ENCODE results near the gene LSR. TPM values are rescaled to one million over a fixed set of nuclear protein-coding genes. Genes with fewer than 3 reads are reported as not detected.

Gene LSR
- total RNA-seq, 2 donors from 2014 or later = 252 TPM

GRCh38 chr19:35205733-35206323 lies 43.0 kb upstream of the LSR start:
- peak overlapping the region; percentile 32 for H3K27ac ChIP-seq
- no peak for DNase-seq
- H3K27me3 ChIP-seq = no peaks in the 10 kb centered on the region
- TF ChIP-seq, protein P1, sequence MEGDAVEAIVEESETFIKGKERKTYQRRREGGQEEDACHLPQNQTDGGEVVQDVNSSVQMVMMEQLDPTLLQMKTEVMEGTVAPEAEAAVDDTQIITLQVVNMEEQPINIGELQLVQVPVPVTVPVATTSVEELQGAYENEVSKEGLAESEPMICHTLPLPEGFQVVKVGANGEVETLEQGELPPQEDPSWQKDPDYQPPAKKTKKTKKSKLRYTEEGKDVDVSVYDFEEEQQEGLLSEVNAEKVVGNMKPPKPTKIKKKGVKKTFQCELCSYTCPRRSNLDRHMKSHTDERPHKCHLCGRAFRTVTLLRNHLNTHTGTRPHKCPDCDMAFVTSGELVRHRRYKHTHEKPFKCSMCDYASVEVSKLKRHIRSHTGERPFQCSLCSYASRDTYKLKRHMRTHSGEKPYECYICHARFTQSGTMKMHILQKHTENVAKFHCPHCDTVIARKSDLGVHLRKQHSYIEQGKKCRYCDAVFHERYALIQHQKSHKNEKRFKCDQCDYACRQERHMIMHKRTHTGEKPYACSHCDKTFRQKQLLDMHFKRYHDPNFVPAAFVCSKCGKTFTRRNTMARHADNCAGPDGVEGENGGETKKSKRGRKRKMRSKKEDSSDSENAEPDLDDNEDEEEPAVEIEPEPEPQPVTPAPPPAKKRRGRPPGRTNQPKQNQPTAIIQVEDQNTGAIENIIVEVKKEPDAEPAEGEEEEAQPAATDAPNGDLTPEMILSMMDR (IDR thresholded peaks at IDR 0.05) = no peak
- no peak overlapping the region for H3K4me3 ChIP-seq
- H3K9me3 ChIP-seq = no peaks in the 10 kb centered on the region
- H3K36me3 ChIP-seq = no peaks in the 10 kb centered on the region
- H3K4me1 ChIP-seq = no peaks in the 10 kb centered on the region
- intact Hi-C loops (cut with DNase I) = no loop called here
- H3K9ac ChIP-seq (ENCODE audit: low read depth in 2 of 2, low read length in 2 of 2) = peak overlapping the region in 1 of 2 donors; percentile 15

DNA sequence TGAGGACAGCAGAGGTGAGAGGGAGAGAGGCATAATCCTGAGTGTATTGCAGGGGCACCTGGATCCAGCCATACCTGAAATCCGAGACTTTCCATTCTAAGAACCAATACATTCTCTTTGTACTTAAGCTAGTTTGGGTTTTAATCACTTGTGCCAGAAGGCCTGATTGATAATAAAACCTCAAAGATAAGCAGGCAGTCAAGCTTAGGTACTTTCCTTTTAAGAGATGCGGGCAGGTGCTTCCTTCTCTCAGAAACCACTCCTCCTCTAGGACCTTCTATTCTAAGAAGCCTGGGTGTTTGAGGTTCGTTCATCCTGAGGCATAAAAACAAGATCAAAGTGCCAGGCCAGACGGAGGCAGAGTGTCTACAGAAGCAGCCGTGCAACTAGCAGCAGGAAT lies 42.4 kb upstream of the LSR start:
- TF ChIP-seq, protein P1 (IDR thresholded peaks at IDR 0.05) = no peak
- Histone ChIP-seq H3K27ac (peak overlapping the region; percentile 32), H3K36me3 (no peaks in the 10 kb centered on the region), H3K4me3 (no peak overlapping the region), H3K27me3 (no peaks in the 10 kb centered on the region), H3K4me1 (no peaks in the 10 kb centered on the region), H3K9ac (ENCODE audit: low read depth in 2 of 2, low read length in 2 of 2) (no peak overlapping the region), H3K9me3 (no peaks in the 10 kb centered on the region)
- no peak for DNase-seq
- intact Hi-C loops (cut with DNase I) = no loop called here

- no peaks in the 10 kb centered on the region for H3K9me3 ChIP-seq
- no peaks in the 10 kb centered on the region for H3K27me3 ChIP-seq
- no peaks in the 10 kb centered on the region for H3K36me3 ChIP-seq
- intact Hi-C loops (cut with DNase I) = no loop called here
- peak overlapping the region; percentile 44 for H3K27ac ChIP-seq
- H3K4me1 ChIP-seq = no peaks in the 10 kb centered on the region
- DNase-seq = peak; percentile 10
- H3K4me3 ChIP-seq = no peak overlapping the region
- no peak overlapping the region for H3K9ac ChIP-seq (ENCODE audit: low read depth in 2 of 2, low read length in 2 of 2)
- TF ChIP-seq, protein P1 (IDR thresholded peaks at IDR 0.05) = no peak
Observed at GRCh38 chr19:35206855-35207254, 41.9 kb upstream of the LSR start.

GRCh38 chr19:35207391-35207871 lies 41.4 kb upstream of the LSR start:
- H3K36me3 ChIP-seq = no peaks in the 10 kb centered on the region
- no peak overlapping the region for H3K9ac ChIP-seq (ENCODE audit: low read depth in 2 of 2, low read length in 2 of 2)
- no peak overlapping the region for H3K27ac ChIP-seq
- no peaks in the 10 kb centered on the region for H3K9me3 ChIP-seq
- H3K27me3 ChIP-seq = no peaks in the 10 kb centered on the region
- intact Hi-C loops (cut with DNase I) = no loop called here
- no peaks in the 10 kb centered on the region for H3K4me1 ChIP-seq
- TF ChIP-seq, protein P1 (IDR thresholded peaks at IDR 0.05) = no peak
- no peak overlapping the region for H3K4me3 ChIP-seq
- peak; percentile 4 for DNase-seq

GRCh38 chr19:35208121-35208520 lies 40.7 kb upstream of the LSR start:
- H3K4me1 ChIP-seq = no peaks in the 10 kb centered on the region
- H3K27me3 ChIP-seq = no peaks in the 10 kb centered on the region
- no peaks in the 10 kb centered on the region for H3K9me3 ChIP-seq
- no peak overlapping the region for H3K27ac ChIP-seq
- no peak overlapping the region for H3K4me3 ChIP-seq
- H3K9ac ChIP-seq (ENCODE audit: low read depth in 2 of 2, low read length in 2 of 2) = no peak overlapping the region
- DNase-seq = peak; percentile 12
- intact Hi-C loops (cut with DNase I) = no loop called here
- TF ChIP-seq, protein P1 (IDR thresholded peaks at IDR 0.05) = no peak
- H3K36me3 ChIP-seq = no peaks in the 10 kb centered on the region

All from colonic mucosa (tissue), 4 donors.